Measurements from ENCODE around the gene KDM4C.
A peak's percentile ranks its signal among the peaks of the same experiment; 100 is the strongest.
"Not testable (repeated sequence)": the region's sequence is repeated elsewhere in the genome, so short reads cannot be mapped to it uniquely, and the experiment has no call there.

The KDM4C gene

GRCh38 chr9:6757456-6758247 is at the start of gene KDM4C:
Gene KDM4C, plus strand, starts transcription at chr9:6757973. Its CDS starts 35,016 bp downstream, at chr9:6792989.
- peak; percentile 97 for DNase-seq (ENCODE audit: low spot score)
- TF ChIP-seq CTCF (IDR thresholded peaks at IDR 0.05; ENCODE audit: extremely low read depth, missing control alignments): no peak

GRCh38 chr9:6708732-6709131 is 49.0 kb upstream of the KDM4C start:
- TF ChIP-seq CTCF (IDR thresholded peaks at IDR 0.05; ENCODE audit: extremely low read depth, missing control alignments): no peak
- no peak for DNase-seq (ENCODE audit: low spot score)

- DNase-seq (ENCODE audit: low spot score): no peak
- TF ChIP-seq CTCF (IDR thresholded peaks at IDR 0.05; ENCODE audit: extremely low read depth, missing control alignments): no peak
These were observed 46.4 kb upstream of the KDM4C start for GRCh38 chr9:6711403-6711802.

- no peak for DNase-seq (ENCODE audit: low spot score)
- no peak for TF ChIP-seq CTCF (IDR thresholded peaks at IDR 0.05; ENCODE audit: extremely low read depth, missing control alignments)
These were observed 45.7 kb upstream of the KDM4C start for GRCh38 chr9:6712041-6712440.

- TF ChIP-seq CTCF (IDR thresholded peaks at IDR 0.05; ENCODE audit: extremely low read depth, missing control alignments): no peak
These were observed 43.6 kb upstream of the KDM4C start for GRCh38 chr9:6714176-6714575.

GRCh38 chr9:6715153-6715754 is 42.5 kb upstream of the KDM4C start:
- DNase-seq (ENCODE audit: low spot score): not testable (repeated sequence)

More at GRCh38 chr9:6714176-6714575, 43.6 kb upstream of the KDM4C start:
- DNase-seq (ENCODE audit: low spot score): no peak

GRCh38 chr9:6715755-6716643 is 41.8 kb upstream of the KDM4C start:
- DNase-seq (ENCODE audit: low spot score): peak; percentile 81
- no peak for TF ChIP-seq CTCF (IDR thresholded peaks at IDR 0.05; ENCODE audit: extremely low read depth, missing control alignments)

Measured in GM20000 (cell line).